CD4-positive, alpha-beta T cell treated with Interleukin-12 subunit alpha and Interleukin-12 subunit beta, for 1 hour (primary cell): ENCODE results near the gene AK8.
A peak's percentile ranks its signal among the peaks of the same experiment; 100 is the strongest.

ENCODE experiments used
- DNase-seq: peaks from one replicate; pipeline ENCODE4 v3.0.0-alpha.2; 2020

The AK8 gene

GRCh38 chr9:132824951-132825350 lies 53.1 kb downstream of the AK8 start:
- DNase-seq, result no peak

DNA sequence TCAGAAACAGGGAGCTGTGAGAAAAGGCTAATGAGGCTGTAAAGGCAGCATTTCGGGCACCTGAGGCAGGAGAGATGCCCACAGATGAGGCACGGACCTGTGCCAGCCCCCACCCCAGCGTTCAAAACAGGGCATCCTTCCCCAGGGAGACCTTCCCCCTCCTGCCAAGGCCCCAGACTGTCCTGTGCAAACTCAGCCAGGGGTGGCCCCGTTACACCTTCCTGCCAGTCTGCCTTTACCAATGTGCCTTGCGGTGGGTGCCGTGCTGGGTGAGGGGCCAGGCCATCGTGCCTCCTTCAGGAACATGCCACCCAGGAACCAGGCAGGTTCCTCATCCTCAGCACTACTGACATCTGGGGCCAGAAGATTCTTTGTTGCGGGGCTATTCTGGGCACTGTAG lies 53.9 kb downstream of the AK8 start:
- DNase-seq, result no peak

DNA sequence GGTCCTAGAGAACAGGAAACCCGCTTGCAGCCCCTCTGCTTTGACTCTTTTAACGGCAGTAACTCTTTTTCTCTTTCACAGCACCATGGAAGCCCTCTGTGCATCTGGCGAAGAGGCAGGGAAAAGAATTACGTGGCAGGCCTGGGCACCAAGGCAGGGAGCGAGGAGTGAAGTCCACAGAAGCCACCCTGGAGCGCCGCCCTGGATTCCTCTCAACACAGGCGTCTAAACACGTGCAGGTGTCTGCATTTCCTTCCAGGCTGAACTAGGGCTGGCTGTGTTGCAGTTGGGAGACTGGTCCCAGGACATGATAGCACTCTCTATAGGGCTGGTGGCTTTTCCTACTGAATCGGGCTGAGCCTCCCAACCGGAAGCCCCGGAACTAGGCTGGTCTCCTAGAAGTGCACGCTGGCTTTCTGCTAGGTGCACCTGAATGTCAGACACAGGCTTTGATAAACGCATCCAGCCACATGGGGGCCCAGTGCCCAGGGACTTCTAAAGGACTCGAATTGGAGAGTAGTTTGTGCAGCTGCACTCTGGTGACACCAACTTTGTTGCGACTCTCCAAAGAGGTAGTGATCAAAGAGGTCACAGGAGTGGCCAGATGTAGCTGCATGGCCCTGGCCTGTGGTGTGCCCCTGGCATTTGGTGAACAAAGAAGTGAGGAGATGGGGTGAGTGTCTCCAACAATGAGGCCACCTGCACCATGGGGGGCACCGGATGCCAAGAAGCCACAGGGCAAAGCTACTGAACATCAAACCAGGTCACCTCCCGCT lies 54.5 kb downstream of the AK8 start:
- DNase-seq, result no peak

GRCh38 chr9:132820169-132820944 lies 57.7 kb downstream of the AK8 start:
- no peak for DNase-seq

- no peak for DNase-seq
These were observed 59.5 kb downstream of the AK8 start for GRCh38 chr9:132818588-132818987.

DNA sequence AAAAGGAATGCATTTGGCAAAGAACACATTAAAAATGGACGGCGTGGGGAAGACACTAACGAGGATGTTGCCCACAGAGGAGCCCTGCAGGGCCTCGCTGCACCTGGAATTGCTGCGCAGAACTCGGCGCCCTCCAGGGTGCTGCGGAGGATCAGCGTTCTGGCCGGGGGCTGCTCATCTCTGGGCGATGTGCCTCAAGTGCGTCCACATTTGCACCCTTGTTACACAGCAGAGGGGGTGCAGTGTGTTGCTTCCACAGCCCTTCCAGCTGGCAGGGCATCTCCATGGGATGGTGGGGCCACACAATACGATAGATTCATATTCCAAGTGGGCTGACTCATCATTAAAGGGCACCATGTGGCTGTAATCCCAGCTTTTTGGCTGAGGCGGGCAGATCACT lies 63.1 kb downstream of the AK8 start:
- DNase-seq, result no peak

GRCh38 chr9:132813115-132813771 lies 64.8 kb downstream of the AK8 start:
- DNase-seq, result no peak

DNA sequence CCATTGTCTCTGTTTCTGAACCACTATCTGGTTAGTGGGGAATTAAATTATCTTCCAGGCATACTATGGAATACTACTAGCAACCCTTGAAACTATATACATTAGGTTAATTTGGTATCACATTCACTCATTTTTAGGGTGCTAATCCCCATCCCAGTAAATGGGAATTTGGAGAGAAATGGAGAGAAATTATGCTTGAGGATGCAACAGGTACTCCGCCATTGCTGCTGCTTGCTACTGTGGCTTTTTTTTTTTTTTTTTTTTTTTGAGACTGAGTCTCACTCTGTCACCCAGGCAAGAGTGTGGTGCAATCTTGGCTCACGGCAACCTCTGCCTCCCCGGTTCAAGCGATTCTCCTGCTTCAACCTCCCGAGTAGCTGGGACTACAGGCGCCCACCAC lies 66.1 kb downstream of the AK8 start:
- DNase-seq, result no peak

GRCh38 chr9:132810314-132810713 lies 67.8 kb downstream of the AK8 start:
- DNase-seq, result no peak

DNA sequence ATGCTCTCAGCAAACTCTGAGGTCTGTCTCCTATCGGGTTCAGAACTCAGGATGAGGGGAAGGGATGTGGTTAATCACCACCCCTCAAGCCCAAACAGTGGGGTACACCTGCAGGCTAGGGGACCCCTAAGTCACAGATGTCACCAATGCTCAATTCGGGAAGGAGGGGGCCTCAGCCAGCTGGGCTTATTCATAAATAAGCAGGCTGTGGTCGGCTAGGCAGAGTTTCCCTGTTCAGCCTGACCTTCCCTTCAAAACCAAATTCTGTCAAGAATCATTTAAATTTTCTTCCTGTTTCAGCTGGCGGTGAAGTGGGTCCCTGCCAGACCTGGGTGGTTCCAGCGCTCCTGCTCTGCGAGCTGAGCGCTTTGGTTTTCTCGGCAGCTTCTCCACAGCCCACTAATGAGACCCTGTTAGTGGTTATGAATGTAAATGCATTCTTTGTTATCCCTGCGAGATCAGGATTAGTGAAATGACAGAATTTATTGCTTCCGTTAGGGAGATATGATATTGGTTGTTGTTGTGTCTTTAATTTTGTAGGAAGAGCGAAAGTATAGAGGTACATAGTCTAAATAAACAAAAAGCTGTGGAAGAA lies 68.3 kb downstream of the AK8 start:
- DNase-seq, result no peak

DNA sequence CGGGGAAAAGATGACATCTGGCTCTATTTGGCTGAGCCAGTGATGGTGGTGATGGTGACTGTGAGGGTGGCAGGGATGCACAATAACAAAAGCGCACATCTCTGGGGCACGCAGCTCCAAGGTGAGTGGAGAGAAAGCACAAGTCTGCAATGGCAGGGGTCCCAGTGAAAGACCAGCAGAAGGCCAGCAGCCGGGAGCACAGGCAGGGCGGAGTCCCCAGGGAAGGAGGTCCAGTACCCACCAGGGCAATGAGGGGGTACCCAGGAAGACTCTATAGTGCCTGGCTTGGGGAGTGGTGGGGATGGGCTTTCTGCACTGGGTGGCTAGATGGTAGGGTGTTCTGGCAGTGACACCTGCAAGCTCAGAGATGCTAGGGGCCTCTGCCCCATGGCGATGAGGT lies 69.4 kb downstream of the AK8 start:
- no peak for DNase-seq

DNA sequence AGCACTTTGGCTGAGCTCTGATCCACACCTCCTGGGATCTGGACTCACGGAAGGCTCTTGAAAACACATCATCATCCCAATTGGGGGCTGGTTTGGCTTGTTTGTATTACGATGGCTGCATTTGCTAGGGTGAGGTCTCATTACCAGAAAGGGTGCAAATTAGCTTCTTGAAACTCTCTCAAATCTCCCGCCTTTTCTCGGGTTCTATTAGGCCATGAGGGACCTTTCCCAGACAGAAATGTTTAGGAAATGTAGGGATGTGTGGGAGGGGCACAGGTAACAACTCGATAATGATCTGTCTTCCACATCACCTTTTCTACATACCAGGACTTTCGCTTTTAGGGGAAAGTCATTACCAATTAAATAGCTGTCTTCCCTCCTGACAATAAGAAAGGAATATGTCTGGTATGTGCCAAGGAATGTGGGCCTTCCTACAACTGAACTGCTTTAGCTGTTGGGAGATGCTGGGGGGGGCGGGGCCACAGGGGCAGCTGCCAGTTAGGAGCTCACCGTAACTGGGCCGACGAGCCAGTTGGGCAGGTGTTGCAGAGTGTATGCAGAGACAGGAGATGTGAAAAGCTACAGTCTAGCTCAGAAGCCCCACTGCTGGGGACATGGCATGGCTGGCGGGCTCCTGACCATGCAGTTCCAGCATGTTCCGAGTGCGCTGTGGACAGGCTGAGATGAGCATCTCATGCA lies 71.2 kb downstream of the AK8 start:
- no peak for DNase-seq

- no peak for DNase-seq
These were observed 71.8 kb downstream of the AK8 start for GRCh38 chr9:132806306-132806705.

DNA sequence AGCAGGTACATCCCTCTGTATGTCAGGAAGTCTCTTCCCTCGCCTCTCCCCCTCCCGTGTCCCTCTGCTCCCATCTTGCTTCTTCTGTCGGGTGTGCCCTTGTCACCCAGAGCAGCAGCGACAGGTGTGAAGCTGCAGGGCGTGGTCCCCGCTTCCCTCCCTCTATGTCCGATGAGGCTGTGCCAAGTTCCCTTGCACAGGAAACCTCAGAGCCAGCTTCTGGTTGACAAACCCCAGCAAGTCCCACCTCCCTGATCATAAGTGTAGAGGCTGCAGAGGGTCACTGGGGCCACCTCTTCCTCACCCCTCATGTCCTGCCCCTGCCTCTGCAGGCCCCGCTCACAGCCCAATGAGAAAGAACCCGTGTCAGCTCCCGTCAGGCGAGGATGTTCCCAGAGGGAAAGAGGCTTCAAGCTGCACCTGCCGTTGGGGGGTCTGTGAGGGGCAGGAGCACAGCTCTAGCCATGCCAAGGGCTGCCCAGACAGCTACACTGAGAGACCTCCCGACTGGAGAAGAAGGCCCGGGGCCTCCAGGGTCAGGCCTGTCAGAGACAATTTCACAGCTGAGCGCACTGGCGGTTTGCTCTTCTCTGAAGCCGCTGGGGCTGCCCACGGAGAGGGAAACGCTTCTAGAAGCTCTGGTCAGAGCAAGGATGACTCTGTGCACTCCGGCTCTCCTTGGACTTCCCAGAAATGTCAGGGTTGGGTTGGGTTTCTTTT lies 73.3 kb downstream of the AK8 start:
- DNase-seq, result peak; percentile 18

GRCh38 chr9:132802121-132802795 lies 75.8 kb downstream of the AK8 start:
- no peak for DNase-seq

GRCh38 chr9:132801659-132802058 lies 76.4 kb downstream of the AK8 start:
- no peak for DNase-seq

DNA sequence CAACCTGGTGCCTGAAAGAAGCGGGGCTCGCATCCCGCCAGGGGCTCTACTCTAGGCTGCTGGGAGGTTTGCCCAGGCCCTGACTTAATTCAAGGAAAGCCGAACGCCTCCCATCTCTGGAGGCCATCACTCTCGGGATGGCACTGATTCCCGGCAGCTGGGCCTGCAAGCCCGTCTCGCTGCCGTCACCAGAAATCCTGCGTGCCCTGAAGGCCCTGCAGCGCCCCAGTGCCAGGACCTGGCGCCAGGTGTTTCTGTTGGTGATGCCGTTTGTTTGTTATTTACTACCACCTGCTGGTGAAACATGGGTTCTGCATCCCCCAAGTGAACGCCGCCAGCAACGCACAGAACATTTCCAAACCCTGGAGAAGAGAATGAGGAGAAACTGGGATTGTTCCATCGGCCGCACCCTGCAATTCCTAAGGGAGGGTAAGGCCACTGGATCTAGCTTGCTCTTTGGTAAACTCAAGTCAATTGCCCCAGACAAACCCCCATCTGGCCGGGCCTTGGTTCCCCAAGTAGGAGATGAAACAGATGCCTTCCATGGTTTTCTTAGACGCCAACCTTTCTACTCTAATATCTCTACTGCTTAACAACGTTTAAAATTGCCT lies 77.9 kb downstream of the AK8 start:
- DNase-seq, result peak; percentile 74

GRCh38 chr9:132798817-132799790 lies 79.0 kb downstream of the AK8 start:
- no peak for DNase-seq

GRCh38 chr9:132797861-132798659 lies 80.0 kb downstream of the AK8 start:
- DNase-seq, result no peak
